HEK293 (cell line): ENCODE results near the gene RPL26.
A peak's percentile ranks its signal among the peaks of the same experiment; 100 is the strongest.

Experiments used
- GLI4 ChIP-seq: fragments of 450-650 bp; formaldehyde crosslinking; IDR thresholded peaks from 2 replicates; pipeline ENCODE4 v1.5.1; 2016; ENCODE audit warnings: missing biosample characterization, missing genetic modification characterization
- MEIS1 ChIP-seq: sonication (generic); formaldehyde crosslinking; IDR thresholded peaks from 2 replicates; pipeline ENCODE4 v1.8.1; 2022; ENCODE audit warnings: missing genetic modification reagents, mild to moderate bottlenecking, borderline replicate concordance
- ZBTB21 ChIP-seq: fragments of 450-650 bp; formaldehyde crosslinking; IDR thresholded peaks from 2 replicates; pipeline ENCODE4 v1.5.1; 2017; ENCODE audit warnings: missing biosample characterization, missing genetic modification characterization
- ZIC2 ChIP-seq: fragments of 450-650 bp; formaldehyde crosslinking; IDR thresholded peaks from 2 replicates; pipeline ENCODE4 v1.5.1; 2016; ENCODE audit warnings: missing biosample characterization, missing genetic modification characterization
- ZNF132 ChIP-seq: fragments of 450-650 bp; formaldehyde crosslinking; IDR thresholded peaks from 2 replicates; pipeline ENCODE4 v1.5.1; 2017; ENCODE audit warnings: missing biosample characterization, missing genetic modification characterization, borderline replicate concordance
- ZNF2 ChIP-seq: fragments of 450-650 bp; formaldehyde crosslinking; IDR thresholded peaks from 2 replicates; pipeline ENCODE4 v1.5.1; 2016; ENCODE audit warnings: missing biosample characterization, missing genetic modification characterization
- ZNF211 ChIP-seq: fragments of 450-650 bp; formaldehyde crosslinking; IDR thresholded peaks from 2 replicates; pipeline ENCODE4 v1.5.1; 2016; ENCODE audit warnings: low read depth, missing biosample characterization, missing genetic modification characterization
- ZNF223 ChIP-seq: fragments of 450-650 bp; formaldehyde crosslinking; IDR thresholded peaks from 2 replicates; pipeline ENCODE4 v1.5.1; 2016; ENCODE audit warnings: missing biosample characterization, missing genetic modification characterization
- ZNF266 ChIP-seq: fragments of 450-650 bp; formaldehyde crosslinking; IDR thresholded peaks from 2 replicates; pipeline ENCODE4 v1.5.1; 2016; ENCODE audit warnings: missing biosample characterization, missing genetic modification characterization, low read depth
- ZNF37A ChIP-seq: fragments of 450-650 bp; IDR thresholded peaks from 2 replicates; pipeline ENCODE4 v1.5.1; 2018; ENCODE audit warnings: missing biosample characterization, missing genetic modification characterization
- ZNF394 ChIP-seq: fragments of 450-650 bp; formaldehyde crosslinking; IDR thresholded peaks from 2 replicates; pipeline ENCODE4 v1.5.1; 2016; ENCODE audit warnings: missing biosample characterization, missing genetic modification characterization, mild to moderate bottlenecking, moderate library complexity, borderline replicate concordance
- ZNF48 ChIP-seq: fragments of 450-650 bp; formaldehyde crosslinking; IDR thresholded peaks from 2 replicates; pipeline ENCODE4 v1.5.1; 2016; ENCODE audit warnings: missing biosample characterization, missing genetic modification characterization
- ZNF544 ChIP-seq: fragments of 450-650 bp; formaldehyde crosslinking; IDR thresholded peaks from 2 replicates; pipeline ENCODE4 v1.5.0; 2017; ENCODE audit warnings: missing biosample characterization, missing genetic modification characterization
- ZNF555 ChIP-seq: fragments of 450-650 bp; formaldehyde crosslinking; conservative IDR thresholded peaks from 2 replicates; pipeline ENCODE4 v1.5.1; 2017; ENCODE audit warnings: missing biosample characterization, mild to moderate bottlenecking, missing genetic modification characterization, inconsistent platforms
- ZNF600 ChIP-seq: fragments of 450-650 bp; formaldehyde crosslinking; IDR thresholded peaks from 2 replicates; pipeline ENCODE4 v1.5.1; 2016; ENCODE audit warnings: missing biosample characterization, missing genetic modification characterization
- ZNF623 ChIP-seq: fragments of 450-650 bp; formaldehyde crosslinking; IDR thresholded peaks from 2 replicates; pipeline ENCODE4 v1.5.1; 2016; ENCODE audit warnings: missing biosample characterization, missing genetic modification characterization
- ZNF654 ChIP-seq: fragments of 450-650 bp; formaldehyde crosslinking; IDR thresholded peaks from 2 replicates; pipeline ENCODE4 v1.5.1; 2016; ENCODE audit warnings: low read depth, missing biosample characterization, missing genetic modification characterization
- ZNF747 ChIP-seq: fragments of 450-650 bp; formaldehyde crosslinking; IDR thresholded peaks from 2 replicates; pipeline ENCODE4 v1.5.1; 2016; ENCODE audit warnings: missing biosample characterization, missing genetic modification characterization
- ZNF768 ChIP-seq: fragments of 450-650 bp; formaldehyde crosslinking; IDR thresholded peaks from 2 replicates; pipeline ENCODE4 v1.5.1; 2018; ENCODE audit warnings: missing biosample characterization, mild to moderate bottlenecking, missing genetic modification characterization
- TF ChIP-seq, protein P1 (sequence below): fragments of 450-650 bp; formaldehyde crosslinking; IDR thresholded peaks from 2 replicates; pipeline ENCODE4 v1.5.1; 2016; ENCODE audit warnings: missing biosample characterization, missing genetic modification characterization
- TF ChIP-seq, protein P2 (sequence below): fragments of 450-650 bp; formaldehyde crosslinking; IDR thresholded peaks from 2 replicates; pipeline ENCODE4 v1.5.1; 2016; ENCODE audit warnings: missing biosample characterization, missing genetic modification characterization
- TF ChIP-seq, protein P3 (sequence below): fragments of 450-650 bp; formaldehyde crosslinking; IDR thresholded peaks from 2 replicates; pipeline ENCODE4 v1.5.1; 2017; ENCODE audit warnings: missing biosample characterization, missing genetic modification characterization
- TF ChIP-seq, protein P4 (sequence below): fragments of 450-650 bp; formaldehyde crosslinking; IDR thresholded peaks from 2 replicates; pipeline ENCODE4 v1.5.1; 2016; ENCODE audit warnings: missing biosample characterization, missing genetic modification characterization
- TF ChIP-seq, protein P5 (sequence below): fragments of 450-650 bp; formaldehyde crosslinking; IDR thresholded peaks from 2 replicates; pipeline ENCODE4 v1.5.1; 2016; ENCODE audit warnings: missing biosample characterization, missing genetic modification characterization
- TF ChIP-seq, protein P6 (sequence below): fragments of 450-650 bp; formaldehyde crosslinking; IDR thresholded peaks from 2 replicates; pipeline ENCODE4 v1.5.1; 2017; ENCODE audit warnings: missing biosample characterization, missing genetic modification characterization
- TF ChIP-seq, protein P7 (sequence below): IDR thresholded peaks from 2 replicates; pipeline ENCODE4 v1.6.1; 2011; ENCODE audit warnings: mild to moderate bottlenecking, low read depth, low read length, borderline replicate concordance

RPL26 gene

DNA sequence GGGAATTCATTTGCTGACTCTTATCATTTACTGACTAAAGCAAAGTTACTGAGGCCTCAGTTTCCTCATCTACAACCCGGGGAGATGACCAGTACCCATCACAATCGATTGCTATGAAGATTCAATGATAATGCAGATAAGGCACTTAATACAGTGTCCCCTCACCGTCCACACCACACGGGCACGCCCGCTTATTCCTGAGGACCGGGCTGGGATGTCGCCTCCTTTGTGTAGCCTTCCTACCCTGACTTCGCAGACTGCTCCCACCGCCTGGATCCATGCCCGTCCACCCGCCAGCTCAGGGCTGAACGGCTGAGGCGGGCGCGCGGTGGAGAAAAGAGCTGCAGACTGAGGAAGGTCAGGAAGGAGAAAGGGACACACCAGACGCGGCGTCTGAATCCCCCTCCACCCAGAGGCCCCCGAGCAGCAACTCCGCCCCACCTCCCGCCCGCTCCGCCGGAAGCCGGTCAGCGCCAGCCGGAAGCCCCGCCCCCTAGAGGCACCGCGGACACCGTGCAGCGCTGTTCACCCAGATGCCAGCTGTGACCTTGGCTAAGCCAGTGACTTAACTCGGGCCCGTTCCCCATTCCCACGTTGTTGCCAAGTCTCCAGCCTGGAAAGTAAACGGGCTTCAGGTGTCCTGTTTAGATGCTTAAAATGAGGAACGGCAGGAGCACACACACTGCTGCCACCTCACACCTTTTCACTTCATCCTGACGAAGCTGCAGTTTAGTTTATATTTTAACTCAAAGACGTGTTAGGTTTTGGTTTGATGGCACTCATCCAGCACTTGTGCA is 6.5 kb downstream of the RPL26 start, which contains the start of gene KRABD2 (continued):
- TF ChIP-seq, protein P1, sequence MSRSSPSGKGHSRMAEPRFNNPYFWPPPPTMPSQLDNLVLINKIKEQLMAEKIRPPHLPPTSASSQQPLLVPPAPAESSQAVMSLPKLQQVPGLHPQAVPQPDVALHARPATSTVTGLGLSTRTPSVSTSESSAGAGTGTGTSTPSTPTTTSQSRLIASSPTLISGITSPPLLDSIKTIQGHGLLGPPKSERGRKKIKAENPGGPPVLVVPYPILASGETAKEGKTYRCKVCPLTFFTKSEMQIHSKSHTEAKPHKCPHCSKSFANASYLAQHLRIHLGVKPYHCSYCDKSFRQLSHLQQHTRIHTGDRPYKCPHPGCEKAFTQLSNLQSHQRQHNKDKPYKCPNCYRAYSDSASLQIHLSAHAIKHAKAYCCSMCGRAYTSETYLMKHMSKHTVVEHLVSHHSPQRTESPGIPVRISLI (tag by site-specific recombination), result no peak
- TF ChIP-seq ZNF623 (tag by site-specific recombination), result no peak
- peak; percentile 77 for TF ChIP-seq ZNF600 (tag by site-specific recombination)
- TF ChIP-seq, protein P2, sequence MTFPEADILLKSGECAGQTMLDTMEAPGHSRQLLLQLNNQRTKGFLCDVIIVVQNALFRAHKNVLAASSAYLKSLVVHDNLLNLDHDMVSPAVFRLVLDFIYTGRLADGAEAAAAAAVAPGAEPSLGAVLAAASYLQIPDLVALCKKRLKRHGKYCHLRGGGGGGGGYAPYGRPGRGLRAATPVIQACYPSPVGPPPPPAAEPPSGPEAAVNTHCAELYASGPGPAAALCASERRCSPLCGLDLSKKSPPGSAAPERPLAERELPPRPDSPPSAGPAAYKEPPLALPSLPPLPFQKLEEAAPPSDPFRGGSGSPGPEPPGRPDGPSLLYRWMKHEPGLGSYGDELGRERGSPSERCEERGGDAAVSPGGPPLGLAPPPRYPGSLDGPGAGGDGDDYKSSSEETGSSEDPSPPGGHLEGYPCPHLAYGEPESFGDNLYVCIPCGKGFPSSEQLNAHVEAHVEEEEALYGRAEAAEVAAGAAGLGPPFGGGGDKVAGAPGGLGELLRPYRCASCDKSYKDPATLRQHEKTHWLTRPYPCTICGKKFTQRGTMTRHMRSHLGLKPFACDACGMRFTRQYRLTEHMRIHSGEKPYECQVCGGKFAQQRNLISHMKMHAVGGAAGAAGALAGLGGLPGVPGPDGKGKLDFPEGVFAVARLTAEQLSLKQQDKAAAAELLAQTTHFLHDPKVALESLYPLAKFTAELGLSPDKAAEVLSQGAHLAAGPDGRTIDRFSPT (tag by site-specific recombination), result peak; percentile 99
- peak; percentile 60 for TF ChIP-seq ZIC2 (tag by site-specific recombination)
- no peak; the same call in 1 of the 2 replicates for TF ChIP-seq ZNF768 (tag by site-specific recombination)
- no peak for TF ChIP-seq ZNF132 (tag by site-specific recombination)
- TF ChIP-seq, protein P3, sequence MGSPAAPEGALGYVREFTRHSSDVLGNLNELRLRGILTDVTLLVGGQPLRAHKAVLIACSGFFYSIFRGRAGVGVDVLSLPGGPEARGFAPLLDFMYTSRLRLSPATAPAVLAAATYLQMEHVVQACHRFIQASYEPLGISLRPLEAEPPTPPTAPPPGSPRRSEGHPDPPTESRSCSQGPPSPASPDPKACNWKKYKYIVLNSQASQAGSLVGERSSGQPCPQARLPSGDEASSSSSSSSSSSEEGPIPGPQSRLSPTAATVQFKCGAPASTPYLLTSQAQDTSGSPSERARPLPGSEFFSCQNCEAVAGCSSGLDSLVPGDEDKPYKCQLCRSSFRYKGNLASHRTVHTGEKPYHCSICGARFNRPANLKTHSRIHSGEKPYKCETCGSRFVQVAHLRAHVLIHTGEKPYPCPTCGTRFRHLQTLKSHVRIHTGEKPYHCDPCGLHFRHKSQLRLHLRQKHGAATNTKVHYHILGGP, result no peak
- TF ChIP-seq ZNF555 (tag by site-specific recombination), result no peak
- TF ChIP-seq ZNF48, result no peak
- peak; percentile 85 for TF ChIP-seq ZNF2 (tag by site-specific recombination)
- TF ChIP-seq, protein P4, sequence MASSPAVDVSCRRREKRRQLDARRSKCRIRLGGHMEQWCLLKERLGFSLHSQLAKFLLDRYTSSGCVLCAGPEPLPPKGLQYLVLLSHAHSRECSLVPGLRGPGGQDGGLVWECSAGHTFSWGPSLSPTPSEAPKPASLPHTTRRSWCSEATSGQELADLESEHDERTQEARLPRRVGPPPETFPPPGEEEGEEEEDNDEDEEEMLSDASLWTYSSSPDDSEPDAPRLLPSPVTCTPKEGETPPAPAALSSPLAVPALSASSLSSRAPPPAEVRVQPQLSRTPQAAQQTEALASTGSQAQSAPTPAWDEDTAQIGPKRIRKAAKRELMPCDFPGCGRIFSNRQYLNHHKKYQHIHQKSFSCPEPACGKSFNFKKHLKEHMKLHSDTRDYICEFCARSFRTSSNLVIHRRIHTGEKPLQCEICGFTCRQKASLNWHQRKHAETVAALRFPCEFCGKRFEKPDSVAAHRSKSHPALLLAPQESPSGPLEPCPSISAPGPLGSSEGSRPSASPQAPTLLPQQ (tag by site-specific recombination), result peak; percentile 61
- TF ChIP-seq ZNF747 (tag by site-specific recombination), result no peak
- 0 out of 2 replicates have a peak, but pooled peaks have one; percentile 36 for TF ChIP-seq ZNF394 (tag by site-specific recombination)
- TF ChIP-seq ZNF223 (tag by site-specific recombination), result 0 out of 2 replicates have a peak, but pooled peaks have one; percentile 2
- no peak for TF ChIP-seq ZNF37A (tag by site-specific recombination)
- TF ChIP-seq ZBTB21 (tag by site-specific recombination), result no peak
- TF ChIP-seq ZNF211 (tag by site-specific recombination), result no peak
- no peak for TF ChIP-seq GLI4 (tag by site-specific recombination)
- TF ChIP-seq MEIS1 (CRISPR knock-in tag), result no peak
- TF ChIP-seq, protein P5, sequence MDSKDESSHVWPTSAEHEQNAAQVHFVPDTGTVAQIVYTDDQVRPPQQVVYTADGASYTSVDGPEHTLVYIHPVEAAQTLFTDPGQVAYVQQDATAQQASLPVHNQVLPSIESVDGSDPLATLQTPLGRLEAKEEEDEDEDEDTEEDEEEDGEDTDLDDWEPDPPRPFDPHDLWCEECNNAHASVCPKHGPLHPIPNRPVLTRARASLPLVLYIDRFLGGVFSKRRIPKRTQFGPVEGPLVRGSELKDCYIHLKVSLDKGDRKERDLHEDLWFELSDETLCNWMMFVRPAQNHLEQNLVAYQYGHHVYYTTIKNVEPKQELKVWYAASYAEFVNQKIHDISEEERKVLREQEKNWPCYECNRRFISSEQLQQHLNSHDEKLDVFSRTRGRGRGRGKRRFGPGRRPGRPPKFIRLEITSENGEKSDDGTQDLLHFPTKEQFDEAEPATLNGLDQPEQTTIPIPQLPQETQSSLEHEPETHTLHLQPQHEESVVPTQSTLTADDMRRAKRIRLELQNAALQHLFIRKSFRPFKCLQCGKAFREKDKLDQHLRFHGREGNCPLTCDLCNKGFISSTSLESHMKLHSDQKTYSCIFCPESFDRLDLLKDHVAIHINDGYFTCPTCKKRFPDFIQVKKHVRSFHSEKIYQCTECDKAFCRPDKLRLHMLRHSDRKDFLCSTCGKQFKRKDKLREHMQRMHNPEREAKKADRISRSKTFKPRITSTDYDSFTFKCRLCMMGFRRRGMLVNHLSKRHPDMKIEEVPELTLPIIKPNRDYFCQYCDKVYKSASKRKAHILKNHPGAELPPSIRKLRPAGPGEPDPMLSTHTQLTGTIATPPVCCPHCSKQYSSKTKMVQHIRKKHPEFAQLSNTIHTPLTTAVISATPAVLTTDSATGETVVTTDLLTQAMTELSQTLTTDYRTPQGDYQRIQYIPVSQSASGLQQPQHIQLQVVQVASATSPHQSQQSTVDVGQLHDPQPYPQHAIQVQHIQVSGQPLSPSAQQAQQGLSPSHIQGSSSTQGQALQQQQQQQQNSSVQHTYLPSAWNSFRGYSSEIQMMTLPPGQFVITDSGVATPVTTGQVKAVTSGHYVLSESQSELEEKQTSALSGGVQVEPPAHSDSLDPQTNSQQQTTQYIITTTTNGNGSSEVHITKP (tag by site-specific recombination), result no peak
- TF ChIP-seq, protein P6, sequence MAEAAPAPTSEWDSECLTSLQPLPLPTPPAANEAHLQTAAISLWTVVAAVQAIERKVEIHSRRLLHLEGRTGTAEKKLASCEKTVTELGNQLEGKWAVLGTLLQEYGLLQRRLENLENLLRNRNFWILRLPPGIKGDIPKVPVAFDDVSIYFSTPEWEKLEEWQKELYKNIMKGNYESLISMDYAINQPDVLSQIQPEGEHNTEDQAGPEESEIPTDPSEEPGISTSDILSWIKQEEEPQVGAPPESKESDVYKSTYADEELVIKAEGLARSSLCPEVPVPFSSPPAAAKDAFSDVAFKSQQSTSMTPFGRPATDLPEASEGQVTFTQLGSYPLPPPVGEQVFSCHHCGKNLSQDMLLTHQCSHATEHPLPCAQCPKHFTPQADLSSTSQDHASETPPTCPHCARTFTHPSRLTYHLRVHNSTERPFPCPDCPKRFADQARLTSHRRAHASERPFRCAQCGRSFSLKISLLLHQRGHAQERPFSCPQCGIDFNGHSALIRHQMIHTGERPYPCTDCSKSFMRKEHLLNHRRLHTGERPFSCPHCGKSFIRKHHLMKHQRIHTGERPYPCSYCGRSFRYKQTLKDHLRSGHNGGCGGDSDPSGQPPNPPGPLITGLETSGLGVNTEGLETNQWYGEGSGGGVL (tag by site-specific recombination), result 0 out of 2 replicates have a peak, but pooled peaks have one; percentile 50
- no peak for TF ChIP-seq ZNF266 (tag by site-specific recombination)
- TF ChIP-seq ZNF654, result no peak
- no peak for TF ChIP-seq ZNF544
- TF ChIP-seq, protein P7, sequence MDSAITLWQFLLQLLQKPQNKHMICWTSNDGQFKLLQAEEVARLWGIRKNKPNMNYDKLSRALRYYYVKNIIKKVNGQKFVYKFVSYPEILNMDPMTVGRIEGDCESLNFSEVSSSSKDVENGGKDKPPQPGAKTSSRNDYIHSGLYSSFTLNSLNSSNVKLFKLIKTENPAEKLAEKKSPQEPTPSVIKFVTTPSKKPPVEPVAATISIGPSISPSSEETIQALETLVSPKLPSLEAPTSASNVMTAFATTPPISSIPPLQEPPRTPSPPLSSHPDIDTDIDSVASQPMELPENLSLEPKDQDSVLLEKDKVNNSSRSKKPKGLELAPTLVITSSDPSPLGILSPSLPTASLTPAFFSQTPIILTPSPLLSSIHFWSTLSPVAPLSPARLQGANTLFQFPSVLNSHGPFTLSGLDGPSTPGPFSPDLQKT, result no peak
